Bronchial epithelial cell (primary cell): Measurements from ENCODE around the gene KRT15. TPM values are rescaled to one million over a fixed set of nuclear protein-coding genes. Genes with fewer than 3 reads are reported as not detected.

ENCODE experiments used
- DNase-seq: peaks from one replicate; pipeline ENCODE4 v3.0.0-alpha.2; 2010; ENCODE audit warnings: low read depth
- FAIRE-seq: peaks from 2 replicates; lab custom pipeline; 2011; peaks lifted over from hg19 to GRCh38; lab: Jason Lieb, UNC
- H3K27me3 ChIP-seq: 2 replicates; pipeline ENCODE4 v1.5.1; 2011; ENCODE audit warnings: low read length; ENCODE audit not compliant: control insufficient read depth, insufficient read depth
- H3K36me3 ChIP-seq: 2 replicates; pipeline ENCODE4 v1.5.1; 2011; ENCODE audit warnings: low read length; ENCODE audit not compliant: control insufficient read depth, insufficient read depth
- H3K4me3 ChIP-seq: 2 replicates; pipeline ENCODE4 v1.5.1; 2011; ENCODE audit warnings: mild to moderate bottlenecking, low read depth, low read length, control low read depth
- CTCF ChIP-seq: IDR thresholded peaks from 2 replicates; pipeline ENCODE4 v1.5.1; 2011; ENCODE audit warnings: mild to moderate bottlenecking, moderate library complexity, low read length, control low read depth, inconsistent platforms; ENCODE audit not compliant: insufficient read depth, severe bottlenecking
- total RNA-seq: library from RNA; depleted of rRNA; stranded (reverse); fragments of >200 nt; gene quantifications from 2 replicates; pipeline ENCODE4 v1.2.1, GENCODE V29; 2014

KRT15 gene
- total RNA-seq, 1 donor from 2014 or later: 67.9 TPM

- peak; percentile 97 for TF ChIP-seq CTCF
- DNase-seq: peak; percentile 87
- H3K27me3 ChIP-seq: no peaks in the 10 kb centered on the region
- peak; percentile 83 for FAIRE-seq
- no peak overlapping the region for H3K4me3 ChIP-seq
- peaks cover 1% of the 10 kb centered on the region for H3K36me3 ChIP-seq
Measured at GRCh38 chr17:41496803-41497484, 21.7 kb downstream of the KRT15 start.

GRCh38 chr17:41494524-41494923 is 24.2 kb downstream of the KRT15 start:
- H3K4me3 ChIP-seq: no peak overlapping the region
- no peaks in the 10 kb centered on the region for H3K27me3 ChIP-seq
- no peak for TF ChIP-seq CTCF
- FAIRE-seq: no peak
- DNase-seq: peak; percentile 62
- no peaks in the 10 kb centered on the region for H3K36me3 ChIP-seq

- DNase-seq (no peak), FAIRE-seq (peak; percentile 55)
- no peak for TF ChIP-seq CTCF
- Histone ChIP-seq H3K27me3 (no peaks in the 10 kb centered on the region), H3K4me3 (no peak overlapping the region), H3K36me3 (no peaks in the 10 kb centered on the region)
Measured at GRCh38 chr17:41492771-41493170, 25.9 kb downstream of the KRT15 start.

GRCh38 chr17:41492351-41492750 is 26.3 kb downstream of the KRT15 start:
- no peak for TF ChIP-seq CTCF
- no peak for FAIRE-seq
- DNase-seq: no peak
- H3K27me3 ChIP-seq: no peaks in the 10 kb centered on the region
- no peak overlapping the region for H3K4me3 ChIP-seq
- H3K36me3 ChIP-seq: no peaks in the 10 kb centered on the region

GRCh38 chr17:41491476-41491875 is 27.2 kb downstream of the KRT15 start:
- Histone ChIP-seq H3K27me3 (no peaks in the 10 kb centered on the region), H3K4me3 (no peak overlapping the region), H3K36me3 (no peaks in the 10 kb centered on the region)
- FAIRE-seq: no peak
- DNase-seq: no peak
- no peak for TF ChIP-seq CTCF
